Stimulated activated naive CD8-positive, alpha-beta T cell treated with anti-CD3 and anti-CD28 coated beads, Interleukin-15, amount 100 ng/mL, for 72 hours (primary cell): ENCODE data around the gene REG3G.
"Not testable (repeated sequence)": the region's sequence is repeated elsewhere in the genome, so short reads cannot be mapped to it uniquely, and the experiment has no call there.

Source experiments
- ATAC-seq: fragments of 150-1000 bp; cut with Tn5 transposase; 2 replicates; pipeline ENCODE4 v1.10.0; 2021; ENCODE audit warnings: mild to moderate bottlenecking, moderate library complexity
- DNase-seq, 2 donors: peaks; one replicate each; pipeline ENCODE4 v3.0.0; 2021 to 2022
- H3K27ac Mint-ChIP-seq, 2 donors: one replicate each; pipeline ENCODE4 v1.8.0; 2022; ENCODE audit warnings: mild to moderate bottlenecking in 2 of 2, mixed read lengths in 2 of 2, moderate library complexity in 2 of 2
- H3K27me3 Mint-ChIP-seq: one replicate; pipeline ENCODE4 v1.8.0; 2022; ENCODE audit warnings: mixed read lengths
- H3K4me1 Mint-ChIP-seq: one replicate; pipeline ENCODE4 v1.8.0; 2022; ENCODE audit warnings: mild to moderate bottlenecking, mixed read lengths
- H3K4me3 Mint-ChIP-seq, 2 donors: one replicate each; pipeline ENCODE4 v1.8.0; 2022; ENCODE audit warnings: mild to moderate bottlenecking in 2 of 2, mixed read lengths in 2 of 2, moderate library complexity in 1 of 2
- H3K9me3 Mint-ChIP-seq, 2 donors: one replicate each; pipeline ENCODE4 v1.8.0; 2022; ENCODE audit warnings: mixed read lengths in 2 of 2

The REG3G gene

GRCh38 chr2:79000008-79000576 is 25.4 kb upstream of the REG3G start:
- DNase-seq (no peak), ATAC-seq (no peak)
- H3K4me1 Mint-ChIP-seq = no peaks in the 10 kb centered on the region
- peaks cover 3 to 7% of the 10 kb centered on the region in 2 donors for H3K9me3 Mint-ChIP-seq
- peaks cover 3% of the 10 kb centered on the region for H3K27me3 Mint-ChIP-seq
- H3K27ac Mint-ChIP-seq = no peak overlapping the region
- no peak overlapping the region for H3K4me3 Mint-ChIP-seq

- H3K27ac Mint-ChIP-seq = no peak overlapping the region
- DNase-seq (no peak), ATAC-seq (no peak)
- H3K4me1 Mint-ChIP-seq = no peaks in the 10 kb centered on the region
- no peak overlapping the region for H3K4me3 Mint-ChIP-seq
- peaks cover 4 to 7% of the 10 kb centered on the region in 2 donors for H3K9me3 Mint-ChIP-seq
- H3K27me3 Mint-ChIP-seq = no peaks in the 10 kb centered on the region
Measured at GRCh38 chr2:79001285-79001684, 24.2 kb upstream of the REG3G start.

DNA sequence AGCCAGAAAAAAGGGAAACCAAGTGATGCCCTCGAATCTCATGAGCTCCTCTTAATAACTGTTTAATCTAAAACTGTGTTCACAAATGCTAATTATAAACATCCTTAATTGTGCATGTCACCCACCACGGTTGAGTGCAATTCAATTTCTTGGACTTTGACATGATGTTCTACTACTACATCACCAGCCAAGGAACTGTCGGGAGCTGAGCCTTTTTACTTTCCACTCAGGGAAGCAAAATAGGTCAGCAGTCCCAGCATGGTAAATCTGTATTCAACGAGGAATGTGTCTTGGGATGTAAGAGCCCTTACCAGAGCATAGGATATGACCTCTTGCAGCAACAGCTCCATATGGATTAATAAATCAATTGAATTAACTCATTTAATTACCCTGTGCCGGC is 20.8 kb upstream of the REG3G start:
- no peaks in the 10 kb centered on the region for H3K4me1 Mint-ChIP-seq
- peaks cover 9 to 27% of the 10 kb centered on the region in 2 donors for H3K9me3 Mint-ChIP-seq
- H3K4me3 Mint-ChIP-seq = no peak overlapping the region
- DNase-seq = no peak
- no peak for ATAC-seq
- H3K27me3 Mint-ChIP-seq = no peaks in the 10 kb centered on the region
- H3K27ac Mint-ChIP-seq = no peak overlapping the region

DNA sequence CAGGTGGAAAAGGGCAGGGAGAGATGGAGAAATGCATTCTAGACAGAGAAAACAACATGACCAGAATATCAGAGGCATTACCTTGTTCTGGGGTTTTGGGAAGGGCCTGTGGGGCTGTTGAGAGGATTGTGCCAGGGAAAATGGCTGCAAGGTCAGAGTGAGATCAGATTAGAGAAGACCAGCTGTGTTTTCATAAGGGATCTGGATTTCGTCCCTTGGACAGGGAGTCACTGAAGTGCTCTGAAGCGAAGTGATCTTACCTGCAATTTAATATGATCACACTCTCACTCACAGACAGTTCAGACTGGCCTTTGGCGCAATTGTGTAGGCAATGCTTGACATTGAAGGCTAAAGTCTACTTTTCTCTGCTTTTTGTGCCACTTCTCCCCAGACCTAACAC is 20.3 kb upstream of the REG3G start:
- Mint-ChIP-seq H3K27me3 (no peaks in the 10 kb centered on the region), H3K4me1 (no peaks in the 10 kb centered on the region), H3K27ac (no peak overlapping the region), H3K9me3 (peaks cover 9 to 27% of the 10 kb centered on the region in 2 donors), H3K4me3 (no peak overlapping the region)
- DNase-seq (no peak), ATAC-seq (no peak)

DNA sequence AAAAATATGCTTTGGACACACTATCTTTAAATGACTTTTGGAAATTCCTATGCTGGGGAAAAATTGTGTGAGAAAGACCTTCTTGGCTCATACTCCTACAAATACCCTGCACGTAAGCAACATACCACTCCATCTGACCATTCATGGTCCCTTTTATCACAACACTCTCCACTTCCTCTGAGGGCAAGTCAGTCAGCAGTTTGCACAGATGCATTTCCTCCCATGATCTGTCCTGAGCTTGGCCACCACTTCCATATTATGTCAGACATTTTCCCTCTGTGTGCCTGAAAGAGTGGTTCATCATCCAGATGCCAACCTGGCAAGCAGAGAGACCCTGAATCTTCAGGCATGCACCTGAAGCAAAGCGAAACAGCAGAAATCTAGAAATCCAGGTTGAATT is 16.1 kb upstream of the REG3G start:
- Mint-ChIP-seq H3K27me3 (no peaks in the 10 kb centered on the region), H3K4me3 (no peak overlapping the region), H3K27ac (peak overlapping the region in 1 of 2 donors; percentile 85), H3K4me1 (no peaks in the 10 kb centered on the region), H3K9me3 (peaks cover 13 to 20% of the 10 kb centered on the region in 2 donors)
- DNase-seq (no peak), ATAC-seq (no peak)

GRCh38 chr2:79011496-79011895 is 14.0 kb upstream of the REG3G start:
- no peak overlapping the region for H3K27ac Mint-ChIP-seq
- no peak overlapping the region for H3K4me3 Mint-ChIP-seq
- DNase-seq (no peak), ATAC-seq (no peak)
- no peaks in the 10 kb centered on the region for H3K27me3 Mint-ChIP-seq
- H3K9me3 Mint-ChIP-seq = peaks cover 8 to 19% of the 10 kb centered on the region in 2 donors
- H3K4me1 Mint-ChIP-seq = no peaks in the 10 kb centered on the region

DNA sequence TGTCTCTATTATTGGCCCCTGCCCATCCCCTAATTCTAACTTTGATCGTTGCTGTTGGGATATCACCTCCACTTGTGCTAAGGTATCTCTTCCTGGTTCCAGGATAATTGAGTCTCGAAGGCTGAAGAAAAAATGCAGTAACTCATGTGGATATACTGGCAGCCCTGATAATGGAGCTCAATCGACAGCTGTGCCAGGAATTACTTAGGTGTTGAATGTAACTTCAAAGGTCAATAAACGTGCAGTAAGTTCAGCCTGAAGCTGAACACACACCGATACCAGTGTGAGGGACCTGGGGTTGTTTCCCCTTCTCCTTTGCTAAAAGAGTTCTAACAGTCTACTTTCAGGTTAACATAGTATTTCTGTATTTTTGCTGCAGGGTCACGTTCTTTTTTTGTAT is 11.9 kb upstream of the REG3G start:
- Mint-ChIP-seq H3K4me3 (no peak overlapping the region), H3K27me3 (no peaks in the 10 kb centered on the region), H3K27ac (no peak overlapping the region), H3K9me3 (peaks cover 6 to 9% of the 10 kb centered on the region in 2 donors), H3K4me1 (no peaks in the 10 kb centered on the region)
- ATAC-seq (no peak), DNase-seq (no peak)

DNA sequence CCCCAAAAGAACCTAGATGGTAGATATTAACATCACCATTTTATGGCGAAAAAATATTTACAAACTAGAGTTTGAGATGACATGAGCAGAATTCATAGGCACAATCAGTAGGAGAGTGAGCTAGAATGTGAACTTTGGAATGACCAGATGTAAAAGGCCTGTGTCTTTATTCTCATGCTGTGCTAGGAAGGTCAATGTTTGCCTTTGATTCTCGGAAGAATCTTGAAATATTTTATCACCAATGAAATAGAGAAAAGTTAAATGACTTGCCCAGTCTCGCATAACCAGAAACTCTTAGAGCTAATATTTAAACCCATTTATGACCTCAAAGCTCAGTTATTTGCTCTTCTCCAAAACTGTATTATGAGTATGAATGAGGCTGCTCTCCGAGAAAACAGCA is 9.2 kb upstream of the REG3G start:
- Mint-ChIP-seq H3K4me1 (no peaks in the 10 kb centered on the region), H3K9me3 (peaks cover 0 to 13% of the 10 kb centered on the region in 2 donors), H3K4me3 (no peak overlapping the region), H3K27ac (no peak overlapping the region), H3K27me3 (no peaks in the 10 kb centered on the region)
- ATAC-seq = no peak
- DNase-seq = no peak

GRCh38 chr2:79026061-79026460 is 559 bp downstream of the REG3G start:
- Mint-ChIP-seq H3K27me3 (no peaks in the 10 kb centered on the region), H3K4me1 (no peaks in the 10 kb centered on the region), H3K27ac (no peak overlapping the region), H3K9me3 (peaks cover 7 to 19% of the 10 kb centered on the region in 2 donors), H3K4me3 (no peak overlapping the region)
- no peak for ATAC-seq
- DNase-seq = no peak

- Mint-ChIP-seq H3K27me3 (no peaks in the 10 kb centered on the region), H3K27ac (no peak overlapping the region), H3K4me1 (no peaks in the 10 kb centered on the region), H3K9me3 (peaks cover 0 to 7% of the 10 kb centered on the region in 2 donors), H3K4me3 (no peak overlapping the region)
- ATAC-seq (no peak), DNase-seq (no peak)
Measured at GRCh38 chr2:79039944-79040343, 14.4 kb downstream of the REG3G start.

DNA sequence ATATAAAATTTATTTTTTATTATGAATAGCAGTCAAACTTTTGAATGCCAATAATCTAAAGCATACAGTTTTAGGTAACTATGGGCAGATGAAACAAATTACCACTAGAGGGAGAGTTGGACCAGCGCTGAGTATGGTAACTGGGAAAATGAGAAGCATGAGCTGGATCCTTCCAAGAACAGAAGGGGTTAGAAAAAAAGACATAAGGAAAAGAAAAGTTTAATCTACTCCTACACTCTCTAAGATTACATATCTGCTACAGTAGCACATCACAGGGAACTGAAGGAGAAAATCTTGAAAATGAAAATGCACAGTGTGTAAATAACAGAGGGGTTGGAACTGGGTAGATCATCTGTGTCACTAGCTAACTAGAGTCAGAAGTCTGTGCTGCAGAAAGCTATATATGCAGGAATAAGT is 15.5 kb downstream of the REG3G start:
- H3K4me3 Mint-ChIP-seq = no peak overlapping the region
- ATAC-seq = no peak
- no peaks in the 10 kb centered on the region for H3K4me1 Mint-ChIP-seq
- no peak overlapping the region for H3K27ac Mint-ChIP-seq
- H3K9me3 Mint-ChIP-seq = peaks cover 0 to 7% of the 10 kb centered on the region in 2 donors
- DNase-seq = no peak
- no peaks in the 10 kb centered on the region for H3K27me3 Mint-ChIP-seq

- peaks cover 16 to 53% of the 10 kb centered on the region in 2 donors for H3K9me3 Mint-ChIP-seq
- not testable (repeated sequence) for H3K4me3 Mint-ChIP-seq, ATAC-seq, H3K27ac Mint-ChIP-seq, DNase-seq, H3K27me3 Mint-ChIP-seq, H3K4me1 Mint-ChIP-seq
Measured at GRCh38 chr2:79053486-79053885, 28.0 kb downstream of the REG3G start.

DNA sequence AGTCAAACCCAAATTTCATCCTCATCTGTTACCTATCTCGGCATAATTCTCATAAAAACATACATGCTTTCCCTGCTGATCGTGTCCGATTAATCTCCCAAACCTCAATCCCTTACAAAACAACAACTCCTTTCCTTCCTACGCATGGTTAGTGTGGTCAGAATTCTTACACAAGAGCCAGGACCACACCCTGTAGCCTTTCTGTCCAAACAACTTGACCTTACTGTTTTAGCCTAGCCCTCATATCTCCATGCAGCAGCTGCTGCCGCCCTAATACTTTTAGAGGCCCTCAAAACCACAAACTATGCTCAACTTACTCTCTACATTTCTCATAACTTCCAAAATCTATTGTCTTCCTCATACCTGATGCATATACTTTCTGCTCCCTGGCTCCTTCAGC is 29.3 kb downstream of the REG3G start:
- H3K9me3 Mint-ChIP-seq = peaks cover 12 to 47% of the 10 kb centered on the region in 2 donors
- H3K4me1 Mint-ChIP-seq, ATAC-seq, DNase-seq, H3K4me3 Mint-ChIP-seq, H3K27ac Mint-ChIP-seq, H3K27me3 Mint-ChIP-seq: not testable (repeated sequence)

GRCh38 chr2:79065201-79065600 is 39.7 kb downstream of the REG3G start:
- Mint-ChIP-seq H3K9me3 (peaks cover 11 to 34% of the 10 kb centered on the region in 2 donors), H3K27me3 (no peaks in the 10 kb centered on the region), H3K4me3 (no peak overlapping the region), H3K4me1 (no peaks in the 10 kb centered on the region), H3K27ac (no peak overlapping the region)
- no peak for DNase-seq
- ATAC-seq = no peak

- Mint-ChIP-seq H3K4me1 (no peaks in the 10 kb centered on the region), H3K9me3 (peaks cover 18 to 41% of the 10 kb centered on the region in 2 donors), H3K27me3 (no peaks in the 10 kb centered on the region), H3K27ac (no peak overlapping the region), H3K4me3 (no peak overlapping the region)
- ATAC-seq (no peak), DNase-seq (no peak)
Measured at GRCh38 chr2:79071078-79071477, 45.6 kb downstream of the REG3G start.
